ENCODE data around the gene SLC25A30.
A peak's percentile ranks its signal among the peaks of the same experiment; 100 is the strongest.

SLC25A30 gene

DNA sequence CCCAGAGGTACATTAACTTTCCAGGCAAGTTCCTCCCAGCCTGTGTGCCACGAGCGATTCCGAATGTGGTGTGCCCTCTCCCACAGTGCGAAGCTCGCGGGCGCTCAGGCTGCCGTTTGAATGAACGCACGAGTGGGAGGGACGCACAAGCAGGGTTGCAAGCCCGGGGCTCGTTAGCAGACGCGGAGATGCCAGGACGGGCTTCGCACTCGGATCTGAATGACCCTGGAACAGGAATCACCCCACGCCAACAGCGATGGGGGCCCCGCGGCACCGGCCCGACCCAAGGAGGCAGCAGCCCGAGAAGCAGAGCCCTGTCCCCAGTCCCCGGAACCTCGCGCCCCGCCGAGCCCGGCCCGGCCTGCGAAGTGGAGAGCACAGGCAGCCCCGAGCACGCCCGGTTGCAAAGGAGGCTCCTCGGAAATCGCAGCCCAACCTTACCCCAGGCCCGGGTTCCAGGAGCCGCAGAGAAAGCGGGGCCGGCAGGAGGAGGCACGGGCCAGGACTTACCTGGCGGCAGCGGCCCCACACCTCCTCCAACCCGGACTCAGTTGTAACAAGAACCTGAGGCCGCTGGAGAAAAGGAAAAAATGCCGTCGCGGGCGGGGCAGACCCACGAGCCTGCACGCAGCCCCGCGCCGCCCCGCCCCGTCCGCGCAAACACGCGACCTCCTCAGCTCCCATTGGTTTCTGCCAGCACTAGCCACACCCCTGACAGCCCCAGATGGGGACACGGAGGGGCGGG lies at the start of gene SLC25A30:
Gene SLC25A30, minus strand, starts transcription at position 584 of the 745 bp plus-strand sequence. CDS start 6,948 bp downstream, outside the sequence.
- DNase-seq = peak; percentile 69

- no peak for DNase-seq
Measured at GRCh38 chr13:45466359-45466758, 48.2 kb upstream of the SLC25A30 start.

DNA sequence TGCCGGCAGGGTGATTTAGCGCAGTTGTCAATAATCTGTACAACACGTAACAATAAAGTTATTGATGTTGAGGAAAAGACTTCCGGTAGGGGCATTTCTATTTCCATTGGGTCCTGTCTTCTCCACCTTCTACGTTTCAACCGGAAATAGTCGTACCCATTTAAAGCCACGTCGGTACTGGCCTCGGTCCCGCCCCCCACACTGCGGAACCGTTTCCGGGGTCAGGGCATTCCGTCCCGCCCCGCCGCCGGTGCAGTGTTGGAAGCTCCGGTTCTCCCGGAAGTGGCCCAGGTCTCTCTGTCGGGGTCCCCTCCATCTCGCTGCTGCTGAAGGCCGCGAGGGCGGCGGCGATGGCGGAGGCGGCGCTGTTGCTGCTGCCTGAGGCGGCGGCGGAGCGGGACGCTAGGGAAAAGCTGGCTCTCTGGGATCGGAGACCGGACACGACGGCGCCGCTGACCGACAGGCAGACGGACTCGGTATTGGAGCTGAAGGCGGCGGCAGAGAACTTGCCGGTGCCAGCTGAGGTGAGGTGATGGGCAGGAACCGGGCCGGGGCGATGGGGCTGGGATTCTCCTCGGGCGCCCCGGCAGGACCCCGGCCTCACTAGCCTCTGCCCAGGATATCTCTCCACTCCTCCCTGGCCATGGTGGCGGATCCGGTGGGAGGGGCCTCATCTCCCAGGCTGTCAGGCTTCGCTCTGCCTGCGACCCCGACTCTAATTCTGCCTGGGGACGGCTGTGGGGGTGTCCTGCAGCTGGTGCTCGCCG lies 46.7 kb upstream of the SLC25A30 start, which contains the start of gene COG3:
Gene COG3, plus strand, starts transcription at position 253 of the 767 bp plus-strand sequence. Its CDS starts 98 bp downstream, at position 351.
- peak; percentile 92 for DNase-seq

GRCh38 chr13:45464141-45464686 lies 46.0 kb upstream of the SLC25A30 start:
- DNase-seq = no peak

- no peak for DNase-seq
Measured at GRCh38 chr13:45456196-45456972, 38.2 kb upstream of the SLC25A30 start.

DNA sequence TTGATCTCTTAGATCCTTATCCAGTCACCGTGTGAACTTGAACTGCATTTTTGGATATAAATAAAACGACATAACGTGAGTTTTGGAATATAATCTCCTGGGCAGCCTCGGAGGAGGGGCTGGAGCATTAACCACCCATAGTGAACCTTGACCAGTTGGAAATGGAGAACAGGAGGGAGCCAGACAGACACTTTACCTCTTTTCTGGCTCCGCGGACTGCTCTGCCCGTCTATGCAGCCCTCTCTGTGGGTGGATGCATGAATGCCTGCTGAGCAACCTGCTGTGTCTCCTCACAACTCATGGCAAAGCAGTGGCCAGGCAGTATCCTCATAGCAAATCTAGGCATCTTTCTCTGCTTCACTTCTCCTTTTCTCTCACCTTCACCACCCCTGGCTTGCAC lies 36.0 kb upstream of the SLC25A30 start:
- DNase-seq = no peak

DNA sequence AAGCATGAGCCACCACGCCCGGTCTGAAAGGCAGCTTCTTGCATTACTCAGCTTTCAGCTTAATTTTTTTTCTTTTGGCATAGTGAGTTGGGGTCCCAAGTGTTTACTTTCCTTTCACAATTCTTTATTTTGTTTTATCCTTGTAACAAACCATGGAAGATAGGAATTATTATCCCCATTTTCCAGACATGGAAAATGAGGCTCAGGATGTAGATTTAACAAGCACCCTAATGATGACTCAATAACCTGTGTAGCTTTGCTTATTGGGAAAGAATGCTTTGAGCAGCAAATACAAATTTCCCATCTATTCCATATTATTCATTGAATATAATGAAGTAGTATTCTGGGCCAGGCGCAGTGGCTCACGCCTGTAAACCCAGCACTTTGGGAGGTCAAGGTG lies 33.1 kb upstream of the SLC25A30 start:
- DNase-seq = no peak

- no peak for DNase-seq
Measured at GRCh38 chr13:45448965-45449559, 30.9 kb upstream of the SLC25A30 start.

DNA sequence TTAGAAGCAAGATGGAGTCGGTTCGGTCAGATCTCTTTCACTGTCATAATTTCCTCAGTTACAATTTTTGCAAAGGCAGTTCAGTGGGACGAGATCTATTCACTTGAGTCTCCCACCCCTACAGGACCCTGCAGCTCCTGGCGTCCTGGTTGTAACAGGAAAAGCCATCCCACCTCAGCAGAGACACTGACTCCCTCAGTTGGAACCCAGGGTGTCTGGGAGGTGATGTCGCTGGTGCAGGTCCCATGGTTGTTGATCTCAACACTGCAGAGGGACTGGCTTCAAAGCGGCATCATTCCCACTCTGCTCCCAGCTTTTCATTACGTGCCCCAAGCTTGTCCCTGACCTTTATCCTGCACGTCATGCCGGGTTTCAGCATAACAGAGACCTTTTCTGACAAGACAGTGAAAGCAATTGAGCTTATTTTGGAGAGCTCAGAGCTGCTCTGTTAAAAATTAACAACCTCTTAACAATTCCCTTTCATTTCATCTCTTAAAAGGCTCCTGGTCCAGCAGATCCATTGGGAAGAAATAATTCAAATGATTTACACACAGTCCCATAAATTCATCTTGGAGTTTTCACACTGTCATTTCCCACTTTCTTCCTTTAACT lies 29.0 kb upstream of the SLC25A30 start:
- DNase-seq = no peak

DNA sequence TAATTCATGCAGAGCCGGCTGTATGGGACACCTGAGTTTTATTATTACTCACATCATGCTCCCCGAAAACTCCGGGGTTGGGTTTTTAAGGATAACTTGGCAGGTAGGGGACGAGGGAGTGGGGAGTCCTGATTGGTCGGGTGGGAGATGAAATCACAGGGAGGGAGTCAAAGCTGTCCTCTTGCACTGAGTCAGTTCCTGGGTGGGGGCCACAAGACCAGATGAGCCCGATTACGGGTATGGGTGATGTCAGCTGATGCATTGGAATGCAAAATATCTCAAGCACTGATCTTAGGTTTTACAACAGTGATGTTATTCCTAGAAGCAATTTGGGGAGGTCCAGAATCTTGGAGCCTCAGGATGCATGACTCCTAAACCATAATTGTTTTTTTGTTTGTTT lies 28.0 kb upstream of the SLC25A30 start:
- no peak for DNase-seq

DNA sequence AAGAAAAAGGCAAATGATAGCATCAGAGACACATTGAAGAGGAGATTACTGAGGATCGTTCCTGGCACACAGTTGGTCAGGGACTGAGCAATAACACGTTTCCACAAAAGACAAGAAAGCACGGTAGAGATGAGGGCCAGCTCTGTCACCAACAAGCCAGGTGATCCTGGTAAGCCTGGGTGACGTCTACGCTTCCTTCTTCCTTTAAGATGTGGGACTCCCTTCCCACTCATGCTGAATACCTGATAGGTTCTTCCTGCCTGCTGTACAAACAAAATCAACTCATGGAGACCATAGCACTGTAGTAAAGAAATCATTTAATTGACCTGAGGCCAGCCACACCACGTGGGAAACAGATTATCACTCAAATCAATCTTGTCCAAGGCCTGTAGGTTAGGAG lies 26.9 kb upstream of the SLC25A30 start:
- no peak for DNase-seq

GRCh38 chr13:45441633-45442032 lies 23.5 kb upstream of the SLC25A30 start:
- no peak for DNase-seq

DNA sequence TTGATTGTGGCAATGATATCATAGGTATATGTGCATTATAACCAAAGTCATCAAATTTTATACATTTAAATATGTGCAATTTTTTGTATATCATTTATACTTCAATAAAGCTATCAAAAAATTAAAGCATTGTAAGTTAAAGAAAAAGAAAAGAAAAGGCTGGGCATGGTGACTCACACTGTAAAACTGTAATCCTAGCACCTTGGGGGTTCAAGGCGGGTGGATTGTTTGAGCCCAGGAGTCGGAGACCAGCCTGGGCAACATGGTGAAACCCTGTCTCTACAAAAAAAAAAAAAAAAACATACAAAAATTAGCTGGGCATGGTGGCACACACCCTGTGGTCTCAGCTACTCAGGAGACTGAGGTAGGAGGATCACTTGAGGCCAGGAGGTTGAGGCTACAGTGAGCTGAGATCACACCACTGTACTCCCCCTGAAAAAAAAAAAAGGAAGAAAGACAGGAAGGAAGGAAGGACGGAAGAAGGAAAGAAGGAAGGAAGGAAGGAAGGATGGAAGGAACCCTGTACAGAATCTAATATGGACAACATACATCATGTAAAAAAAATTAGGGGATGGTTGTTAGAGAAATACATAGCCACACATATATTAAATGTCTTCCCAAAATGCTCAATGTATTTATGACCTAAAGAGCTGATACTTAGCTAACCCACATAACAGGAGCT lies 21.7 kb upstream of the SLC25A30 start:
- DNase-seq = no peak

DNA sequence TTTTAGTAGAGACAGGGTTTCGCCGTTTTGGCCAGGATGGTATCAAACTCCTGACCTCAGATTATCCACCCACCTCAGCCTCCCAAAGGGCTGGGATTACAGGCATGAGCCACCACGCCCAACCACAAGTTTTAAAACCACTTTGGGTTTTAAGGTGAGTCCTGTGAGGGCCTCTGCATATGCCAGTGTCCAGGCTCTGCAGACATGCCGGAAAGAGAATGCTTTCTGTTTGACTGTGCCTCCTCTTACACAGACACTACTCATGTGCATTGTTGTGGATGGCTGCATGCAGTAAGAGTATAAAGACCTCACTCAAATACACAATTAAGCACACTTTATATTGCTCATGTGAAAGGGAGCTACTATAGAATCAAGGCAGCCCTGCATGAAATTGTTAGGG lies 20.8 kb upstream of the SLC25A30 start:
- no peak for DNase-seq

DNA sequence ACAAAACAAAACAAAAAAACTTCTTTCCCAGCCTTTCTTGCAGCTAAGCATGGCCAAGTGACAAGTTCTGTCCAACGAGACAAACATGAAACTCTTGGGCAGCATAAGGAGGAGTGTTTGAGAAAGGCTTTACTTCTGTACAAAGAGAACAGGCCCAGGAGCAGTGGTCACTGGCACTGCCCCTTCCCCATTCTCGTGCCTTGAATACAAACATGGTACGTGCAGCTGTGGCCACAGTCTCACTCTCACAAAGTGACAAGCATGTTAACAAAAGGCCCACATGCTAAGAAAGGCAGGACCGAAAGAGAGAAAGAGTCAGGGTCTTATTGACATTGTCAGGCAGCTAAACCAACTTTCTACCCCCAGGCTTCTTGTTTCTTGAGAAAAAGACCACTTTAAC lies 19.8 kb upstream of the SLC25A30 start:
- DNase-seq = no peak

- DNase-seq = no peak
Measured at GRCh38 chr13:45436953-45437352, 18.8 kb upstream of the SLC25A30 start.

DNA sequence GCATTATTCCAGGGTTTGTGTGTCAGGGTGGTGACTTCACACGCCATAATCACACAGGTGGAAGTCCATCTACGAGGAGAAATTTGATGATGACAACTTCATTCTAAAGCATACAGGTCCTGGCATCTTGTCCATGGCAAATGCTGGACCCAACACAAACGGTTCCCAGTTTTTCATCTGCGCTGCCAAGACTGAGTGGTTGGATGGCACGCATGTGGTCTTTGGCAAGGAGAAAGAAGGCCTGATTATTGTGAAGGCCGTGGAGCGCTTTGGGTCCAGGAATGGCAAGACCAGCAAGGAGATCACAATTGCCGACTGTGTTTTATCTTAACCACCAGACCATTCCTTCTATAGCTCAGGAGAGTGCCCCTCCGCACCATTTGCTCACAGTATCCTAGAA lies 18.2 kb upstream of the SLC25A30 start:
- no peak for DNase-seq

DNA sequence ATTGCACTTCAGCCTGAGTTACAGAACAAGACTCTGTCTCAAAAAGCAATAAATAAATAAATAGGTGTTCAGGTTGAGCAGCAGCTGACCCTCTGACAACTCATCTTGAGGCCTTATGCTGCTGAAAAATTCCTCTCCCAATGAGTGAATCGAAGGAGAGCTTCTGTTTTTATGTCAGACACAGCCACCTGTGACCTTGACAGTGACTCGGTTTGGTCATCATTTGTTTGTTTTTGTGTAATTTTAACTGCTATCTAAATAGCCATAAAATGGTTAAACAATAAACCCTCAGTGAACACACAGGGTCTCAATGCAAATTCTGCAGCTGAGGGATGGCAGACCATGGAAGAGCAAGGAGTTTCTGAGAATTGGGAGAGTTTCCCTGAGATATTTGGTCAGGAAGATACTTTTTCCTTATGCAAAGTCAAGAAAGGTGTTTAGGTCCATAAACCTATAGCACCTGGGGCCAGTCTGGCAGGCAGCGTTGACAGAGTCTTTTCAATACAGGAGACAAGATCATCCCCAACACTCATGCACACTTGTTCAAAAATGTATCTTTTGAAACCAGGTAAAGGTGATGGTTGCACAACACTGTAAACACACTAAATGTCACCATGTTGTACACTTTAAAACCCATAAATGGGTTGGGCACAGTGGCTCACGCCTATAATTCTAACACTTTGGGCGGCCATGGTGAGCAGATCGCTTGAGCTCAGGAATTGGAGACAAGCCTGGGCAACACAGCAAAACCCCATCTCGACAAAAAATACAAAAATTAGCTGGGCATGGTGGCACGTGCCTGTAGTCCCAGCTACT lies 16.6 kb upstream of the SLC25A30 start:
- DNase-seq = no peak

DNA sequence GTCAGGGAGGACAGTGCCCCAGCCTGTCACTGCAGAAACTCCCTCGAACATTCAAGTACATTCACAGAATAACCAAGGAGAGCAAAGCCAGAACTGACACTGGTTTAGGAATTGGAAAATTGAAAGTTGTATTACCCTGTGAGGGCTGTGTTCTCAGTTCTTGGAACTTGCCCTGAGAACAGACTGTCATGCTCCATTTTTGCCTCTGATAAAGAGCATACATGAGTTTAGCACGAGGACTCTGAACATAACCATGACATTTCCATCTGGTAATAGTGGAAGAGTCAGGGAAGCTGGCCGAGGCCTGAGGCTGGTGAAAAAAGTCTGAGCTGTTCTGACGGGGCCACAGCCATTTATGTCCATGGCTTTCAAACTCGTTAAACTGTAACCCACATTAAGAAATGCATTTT lies 15.2 kb upstream of the SLC25A30 start:
- DNase-seq = no peak

- no peak for DNase-seq
Measured at GRCh38 chr13:45432737-45433380, 14.7 kb upstream of the SLC25A30 start.
